Liver (tissue), 9 donors: ENCODE data around the gene ZNF710. TPM values are rescaled to one million over a fixed set of nuclear protein-coding genes. Genes with fewer than 3 reads are reported as not detected.

Source experiments
- DNase-seq: peaks from one replicate; pipeline ENCODE4 v3.0.0-alpha.2; 2017; ENCODE audit warnings: low spot score
- H3K27ac ChIP-seq, 2 donors: one replicate each; pipeline ENCODE4 v1.7.0; 2013; ENCODE audit warnings: inconsistent platforms in 2 of 2, low read length in 2 of 2, control low read depth in 1 of 2, low read depth in 1 of 2, mild to moderate bottlenecking in 1 of 2
- H3K27me3 ChIP-seq, 4 donors: one replicate each; pipeline versions ENCODE4 v1.6.1 to v1.7.0; 2013; ENCODE audit warnings: low read length in 3 of 4, inconsistent platforms in 1 of 4, mild to moderate bottlenecking in 1 of 4, moderate library complexity in 1 of 4; ENCODE audit not compliant: control insufficient read depth in 4 of 4, insufficient read depth in 4 of 4
- H3K36me3 ChIP-seq, 4 donors: one replicate each; pipeline versions ENCODE4 v1.6.1 to v1.7.0; 2013; ENCODE audit warnings: low read length in 3 of 4, mild to moderate bottlenecking in 3 of 4, low read depth in 1 of 4, moderate library complexity in 1 of 4; ENCODE audit not compliant: control insufficient read depth in 4 of 4, insufficient read depth in 3 of 4
- H3K4me1 ChIP-seq, 4 donors: one replicate each; pipeline versions ENCODE4 v1.6.1 to v1.7.0; 2013; ENCODE audit warnings: low read length in 3 of 4, mild to moderate bottlenecking in 3 of 4, moderate library complexity in 1 of 4; ENCODE audit not compliant: control insufficient read depth in 4 of 4, insufficient read depth in 4 of 4
- H3K4me3 ChIP-seq, 3 donors: one replicate each; pipeline versions ENCODE4 v1.6.1 to v1.7.0; 2013; ENCODE audit warnings: low read length in 3 of 3, control low read depth in 1 of 3, low read depth in 1 of 3, mild to moderate bottlenecking in 1 of 3
- H3K9ac ChIP-seq, 2 donors: one replicate each; pipeline ENCODE4 v1.7.0; 2013; ENCODE audit warnings: low read length in 2 of 2, mild to moderate bottlenecking in 2 of 2, moderate library complexity in 2 of 2, control low read depth in 1 of 2, low read depth in 1 of 2
- H3K9me3 ChIP-seq, 4 donors: one replicate each; pipeline versions ENCODE4 v1.6.1 to v1.7.0; 2013; ENCODE audit warnings: low read length in 3 of 4; ENCODE audit not compliant: control insufficient read depth in 4 of 4
- EGR1 ChIP-seq, 2 donors: IDR thresholded peaks; 2 replicates each; pipeline ENCODE4 v1.6.1; 2016 to 2018; ENCODE audit warnings: antibody characterized with exemption in 2 of 2, low read depth in 2 of 2
- FOXA1 ChIP-seq: IDR thresholded peaks from 2 replicates; pipeline ENCODE4 v1.6.1; 2016; ENCODE audit warnings: antibody characterized with exemption
- FOXA2 ChIP-seq: IDR thresholded peaks from 2 replicates; pipeline ENCODE4 v1.6.1; 2016; ENCODE audit warnings: antibody characterized with exemption
- GABPA ChIP-seq, 2 donors: IDR thresholded peaks in 1 of 2; conservative IDR thresholded peaks in 1 of 2; 2 replicates each; pipeline ENCODE4 v1.6.1; 2016; ENCODE audit warnings: antibody characterized with exemption in 2 of 2, mild to moderate bottlenecking in 1 of 2, moderate library complexity in 1 of 2
- HNF4A ChIP-seq, 2 donors: conservative IDR thresholded peaks; 2 replicates each; pipeline ENCODE4 v1.6.1; 2016; ENCODE audit warnings: antibody characterized with exemption in 2 of 2, mild to moderate bottlenecking in 2 of 2
- HNF4G ChIP-seq: IDR thresholded peaks from 2 replicates; pipeline ENCODE4 v1.6.1; 2016; ENCODE audit warnings: antibody characterized with exemption
- JUND ChIP-seq, 2 donors: IDR thresholded peaks; 2 replicates each; pipeline ENCODE4 v1.6.1; 2016; ENCODE audit warnings: antibody characterized with exemption in 2 of 2
- NR2F2 ChIP-seq: IDR thresholded peaks from 2 replicates; pipeline ENCODE4 v1.6.1; 2016; ENCODE audit warnings: antibody characterized with exemption
- RAD21 ChIP-seq, 2 donors: IDR thresholded peaks; 2 replicates each; pipeline ENCODE4 v1.6.1; 2016; ENCODE audit warnings: antibody characterized with exemption in 2 of 2, mild to moderate bottlenecking in 2 of 2
- RXRA ChIP-seq, 2 donors: IDR thresholded peaks; 2 replicates each; pipeline ENCODE4 v1.6.1; 2017 to 2018; ENCODE audit warnings: antibody characterized with exemption in 2 of 2, mild to moderate bottlenecking in 1 of 2
- SP1 ChIP-seq: IDR thresholded peaks from 2 replicates; pipeline ENCODE4 v1.6.1; 2018; ENCODE audit warnings: antibody characterized with exemption, mild to moderate bottlenecking
- TAF1 ChIP-seq: conservative IDR thresholded peaks from 2 replicates; pipeline ENCODE4 v1.6.1; 2016; ENCODE audit warnings: antibody characterized with exemption, mild to moderate bottlenecking
- YY1 ChIP-seq: IDR thresholded peaks from 2 replicates; pipeline ENCODE4 v1.6.1; 2016; ENCODE audit warnings: antibody characterized with exemption, mild to moderate bottlenecking
- WGBS: extraction: QIAGEN DNeasy Blood & Tissue Kit; methylation state at CpG from one replicate; pipeline ENCODE4 v1.1.7; 2013; 5-methylcytosine and 5-hydroxymethylcytosine counted together
- polyA plus RNA-seq, 2 donors: library from polyadenylated mRNA; stranded (reverse) in 1 of 2; unstranded in 1 of 2; fragments of 200-250 nt in 1 of 2; fragments of >200 nt in 1 of 2; fragmentation: Nextera tagmentation in 1 of 2; extraction: Ambion mirVana in 1 of 2; gene quantifications; one replicate each; pipeline versions ENCODE4 v1.2.1 to v1.2.3, GENCODE V29; 2013 to 2015
- total RNA-seq, 2 donors: library from RNA; depleted of rRNA; stranded (reverse); fragments of >200 nt; gene quantifications; one replicate each; pipeline ENCODE4 v1.2.3, GENCODE V29; 2014
- TF ChIP-seq, protein P1 (sequence below): IDR thresholded peaks from 2 replicates; pipeline ENCODE4 v1.6.1; 2016; ENCODE audit warnings: antibody characterized with exemption
- TF ChIP-seq, protein P2 (sequence below): fragments of 150-350 bp; IDR thresholded peaks from 2 replicates; pipeline ENCODE4 v1.5.1; 2017; ENCODE audit warnings: improper control_type of control experiment, low read depth, low read length; ENCODE audit not compliant: missing input control
- TF ChIP-seq, protein P3 (sequence below): IDR thresholded peaks from 2 replicates; pipeline ENCODE4 v1.6.1; 2016; ENCODE audit warnings: antibody characterized with exemption
- TF ChIP-seq, protein P4 (sequence below): IDR thresholded peaks from 2 replicates; pipeline ENCODE4 v1.6.1; 2016; ENCODE audit warnings: antibody characterized with exemption
- TF ChIP-seq, protein P5 (sequence below): IDR thresholded peaks from 2 replicates; pipeline ENCODE4 v1.6.1; 2016; ENCODE audit warnings: antibody characterized with exemption, mild to moderate bottlenecking
- donor health status: healthy.
- donor health status: healthy.
- donor health status: healthy.
- donor health status: healthy.
- donor health status: healthy.

Gene ZNF710
- total and polyA plus RNA-seq, 4 donors, result 1.9 to 15.3 (median 5.4) TPM

DNA sequence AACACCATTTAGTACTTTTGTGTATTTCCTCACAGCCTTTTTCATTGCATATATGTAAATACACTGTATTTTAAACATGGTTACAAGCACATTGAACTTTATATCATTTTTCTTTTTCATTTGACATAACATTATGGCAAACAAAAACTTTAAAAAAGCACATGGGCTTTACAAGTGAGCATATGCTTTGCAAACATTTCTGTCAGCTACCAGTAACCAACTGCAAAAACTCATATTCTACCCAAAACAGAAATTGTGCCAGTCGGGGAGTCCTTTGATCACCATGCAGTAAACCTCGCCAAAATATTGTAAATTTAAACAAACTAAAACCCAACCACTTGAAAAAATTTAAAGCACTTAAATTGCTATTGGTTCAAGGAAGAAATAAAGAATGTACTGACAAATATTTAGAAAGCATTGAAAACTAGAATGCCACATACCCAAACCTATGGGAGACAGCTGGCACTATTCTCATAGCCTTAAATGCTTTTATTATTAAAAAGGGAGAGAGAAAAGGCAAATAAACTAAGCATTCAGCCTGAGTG lies 24.4 kb downstream of the ZNF710 start:
- Histone ChIP-seq H3K27ac (peak overlapping the region in 1 of 2 donors; percentile 32), H3K4me3 (no peak overlapping the region), H3K4me1 (peaks cover 4 to 20% (median 18%) of the 10 kb centered on the region in 4 donors), H3K36me3 (no peaks in the 10 kb centered on the region), H3K9ac (peak overlapping the region in 1 of 2 donors; percentile 48), H3K27me3 (no peaks in the 10 kb centered on the region), H3K9me3 (no peaks in the 10 kb centered on the region)
- TF ChIP-seq FOXA1 (no peak), RAD21 (IDR thresholded peaks at IDR 0.05) (no peak), JUND (IDR thresholded peaks at IDR 0.05) (no peak), SP1 (no peak), HNF4G (no peak), NR2F2 (no peak), EGR1 (IDR thresholded peaks at IDR 0.05; ENCODE audit: low read depth in 2 of 2) (no peak), GABPA (IDR thresholded peaks at IDR 0.05 in 1 of 2, conservative IDR thresholded peaks at IDR 0.05 in 1 of 2) (no peak), YY1 (no peak), FOXA2 (no peak), TAF1 (no peak), RXRA (IDR thresholded peaks at IDR 0.05) (no peak), HNF4A (conservative IDR thresholded peaks at IDR 0.05) (no peak)
- TF ChIP-seq, protein P1, sequence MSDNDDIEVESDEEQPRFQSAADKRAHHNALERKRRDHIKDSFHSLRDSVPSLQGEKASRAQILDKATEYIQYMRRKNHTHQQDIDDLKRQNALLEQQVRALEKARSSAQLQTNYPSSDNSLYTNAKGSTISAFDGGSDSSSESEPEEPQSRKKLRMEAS, result no peak
- TF ChIP-seq, protein P2, sequence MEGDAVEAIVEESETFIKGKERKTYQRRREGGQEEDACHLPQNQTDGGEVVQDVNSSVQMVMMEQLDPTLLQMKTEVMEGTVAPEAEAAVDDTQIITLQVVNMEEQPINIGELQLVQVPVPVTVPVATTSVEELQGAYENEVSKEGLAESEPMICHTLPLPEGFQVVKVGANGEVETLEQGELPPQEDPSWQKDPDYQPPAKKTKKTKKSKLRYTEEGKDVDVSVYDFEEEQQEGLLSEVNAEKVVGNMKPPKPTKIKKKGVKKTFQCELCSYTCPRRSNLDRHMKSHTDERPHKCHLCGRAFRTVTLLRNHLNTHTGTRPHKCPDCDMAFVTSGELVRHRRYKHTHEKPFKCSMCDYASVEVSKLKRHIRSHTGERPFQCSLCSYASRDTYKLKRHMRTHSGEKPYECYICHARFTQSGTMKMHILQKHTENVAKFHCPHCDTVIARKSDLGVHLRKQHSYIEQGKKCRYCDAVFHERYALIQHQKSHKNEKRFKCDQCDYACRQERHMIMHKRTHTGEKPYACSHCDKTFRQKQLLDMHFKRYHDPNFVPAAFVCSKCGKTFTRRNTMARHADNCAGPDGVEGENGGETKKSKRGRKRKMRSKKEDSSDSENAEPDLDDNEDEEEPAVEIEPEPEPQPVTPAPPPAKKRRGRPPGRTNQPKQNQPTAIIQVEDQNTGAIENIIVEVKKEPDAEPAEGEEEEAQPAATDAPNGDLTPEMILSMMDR, result no peak
- TF ChIP-seq, protein P3, sequence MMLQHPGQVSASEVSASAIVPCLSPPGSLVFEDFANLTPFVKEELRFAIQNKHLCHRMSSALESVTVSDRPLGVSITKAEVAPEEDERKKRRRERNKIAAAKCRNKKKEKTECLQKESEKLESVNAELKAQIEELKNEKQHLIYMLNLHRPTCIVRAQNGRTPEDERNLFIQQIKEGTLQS, result no peak
- TF ChIP-seq, protein P4, sequence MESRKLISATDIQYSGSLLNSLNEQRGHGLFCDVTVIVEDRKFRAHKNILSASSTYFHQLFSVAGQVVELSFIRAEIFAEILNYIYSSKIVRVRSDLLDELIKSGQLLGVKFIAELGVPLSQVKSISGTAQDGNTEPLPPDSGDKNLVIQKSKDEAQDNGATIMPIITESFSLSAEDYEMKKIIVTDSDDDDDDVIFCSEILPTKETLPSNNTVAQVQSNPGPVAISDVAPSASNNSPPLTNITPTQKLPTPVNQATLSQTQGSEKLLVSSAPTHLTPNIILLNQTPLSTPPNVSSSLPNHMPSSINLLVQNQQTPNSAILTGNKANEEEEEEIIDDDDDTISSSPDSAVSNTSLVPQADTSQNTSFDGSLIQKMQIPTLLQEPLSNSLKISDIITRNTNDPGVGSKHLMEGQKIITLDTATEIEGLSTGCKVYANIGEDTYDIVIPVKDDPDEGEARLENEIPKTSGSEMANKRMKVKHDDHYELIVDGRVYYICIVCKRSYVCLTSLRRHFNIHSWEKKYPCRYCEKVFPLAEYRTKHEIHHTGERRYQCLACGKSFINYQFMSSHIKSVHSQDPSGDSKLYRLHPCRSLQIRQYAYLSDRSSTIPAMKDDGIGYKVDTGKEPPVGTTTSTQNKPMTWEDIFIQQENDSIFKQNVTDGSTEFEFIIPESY, result no peak
- TF ChIP-seq, protein P5, sequence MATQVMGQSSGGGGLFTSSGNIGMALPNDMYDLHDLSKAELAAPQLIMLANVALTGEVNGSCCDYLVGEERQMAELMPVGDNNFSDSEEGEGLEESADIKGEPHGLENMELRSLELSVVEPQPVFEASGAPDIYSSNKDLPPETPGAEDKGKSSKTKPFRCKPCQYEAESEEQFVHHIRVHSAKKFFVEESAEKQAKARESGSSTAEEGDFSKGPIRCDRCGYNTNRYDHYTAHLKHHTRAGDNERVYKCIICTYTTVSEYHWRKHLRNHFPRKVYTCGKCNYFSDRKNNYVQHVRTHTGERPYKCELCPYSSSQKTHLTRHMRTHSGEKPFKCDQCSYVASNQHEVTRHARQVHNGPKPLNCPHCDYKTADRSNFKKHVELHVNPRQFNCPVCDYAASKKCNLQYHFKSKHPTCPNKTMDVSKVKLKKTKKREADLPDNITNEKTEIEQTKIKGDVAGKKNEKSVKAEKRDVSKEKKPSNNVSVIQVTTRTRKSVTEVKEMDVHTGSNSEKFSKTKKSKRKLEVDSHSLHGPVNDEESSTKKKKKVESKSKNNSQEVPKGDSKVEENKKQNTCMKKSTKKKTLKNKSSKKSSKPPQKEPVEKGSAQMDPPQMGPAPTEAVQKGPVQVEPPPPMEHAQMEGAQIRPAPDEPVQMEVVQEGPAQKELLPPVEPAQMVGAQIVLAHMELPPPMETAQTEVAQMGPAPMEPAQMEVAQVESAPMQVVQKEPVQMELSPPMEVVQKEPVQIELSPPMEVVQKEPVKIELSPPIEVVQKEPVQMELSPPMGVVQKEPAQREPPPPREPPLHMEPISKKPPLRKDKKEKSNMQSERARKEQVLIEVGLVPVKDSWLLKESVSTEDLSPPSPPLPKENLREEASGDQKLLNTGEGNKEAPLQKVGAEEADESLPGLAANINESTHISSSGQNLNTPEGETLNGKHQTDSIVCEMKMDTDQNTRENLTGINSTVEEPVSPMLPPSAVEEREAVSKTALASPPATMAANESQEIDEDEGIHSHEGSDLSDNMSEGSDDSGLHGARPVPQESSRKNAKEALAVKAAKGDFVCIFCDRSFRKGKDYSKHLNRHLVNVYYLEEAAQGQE, result no peak
- 38% methylated on average over 2 of the region's 2 CpGs for WGBS
- DNase-seq, result no peak
